ENCODE results near the gene TMUB1.

TMUB1 gene

GRCh38 chr7:151088856-151089699 lies 5.8 kb upstream of the TMUB1 start:
- no peak for TF ChIP-seq CTCF (IDR thresholded peaks at IDR 0.05; ENCODE audit: low read length, missing control alignments)
- peak; percentile 62 for DNase-seq (ENCODE audit: low read depth)
- H3K4me3 ChIP-seq (replicated peaks; ENCODE audit: low read depth, low read length), result peak overlapping the region; percentile 79

GRCh38 chr7:151088019-151088855 lies 4.9 kb upstream of the TMUB1 start:
- TF ChIP-seq CTCF (IDR thresholded peaks at IDR 0.05; ENCODE audit: low read length, missing control alignments), result no peak
- H3K4me3 ChIP-seq (replicated peaks; ENCODE audit: low read depth, low read length), result peak overlapping the region; percentile 79

DNA sequence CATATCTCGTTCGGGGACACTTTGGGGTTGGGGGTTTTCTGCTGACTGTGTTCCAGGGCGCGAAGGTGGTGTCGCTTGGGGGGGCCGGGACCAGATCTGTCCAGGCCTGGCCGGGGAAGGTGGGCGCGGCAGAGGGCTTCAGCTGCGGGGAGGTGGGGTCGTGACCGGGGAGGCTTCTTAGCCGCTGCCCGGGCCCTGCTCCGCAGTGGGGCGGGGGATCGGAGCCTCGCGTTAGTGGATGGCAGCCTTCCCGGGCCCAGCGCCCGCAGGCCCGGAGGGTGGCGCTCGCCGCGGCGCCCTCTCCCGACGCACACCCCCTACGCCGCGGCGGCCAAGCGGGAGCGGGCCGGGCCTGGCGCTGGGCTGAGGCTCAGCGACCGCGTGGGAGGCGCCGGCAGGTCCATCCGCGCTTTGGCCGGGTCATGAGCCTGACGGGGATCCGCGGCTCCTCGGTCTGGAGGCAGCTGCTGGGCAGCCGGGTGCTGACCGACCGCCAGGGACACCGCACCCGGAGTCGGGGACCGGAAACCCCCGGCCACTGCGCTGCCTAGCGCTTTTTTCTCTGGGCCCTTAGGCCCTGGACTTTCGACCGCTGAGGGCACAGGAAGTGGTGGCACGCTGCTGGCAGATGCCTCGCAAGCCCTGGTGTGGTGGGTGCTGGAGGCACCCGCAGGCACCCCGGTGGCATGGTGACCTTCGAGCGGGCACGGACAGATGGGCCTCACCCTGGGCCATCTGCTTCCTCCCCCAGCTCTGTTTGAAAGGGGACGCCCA lies 4.1 kb upstream of the TMUB1 start:
- peak; percentile 62 for DNase-seq (ENCODE audit: low read depth)
- H3K4me3 ChIP-seq (replicated peaks; ENCODE audit: low read depth, low read length), result peak overlapping the region; percentile 79
- no peak for TF ChIP-seq CTCF (IDR thresholded peaks at IDR 0.05; ENCODE audit: low read length, missing control alignments)

More at GRCh38 chr7:151088019-151088855, 4.9 kb upstream of the TMUB1 start:
- DNase-seq (ENCODE audit: low read depth), result no peak

DNA sequence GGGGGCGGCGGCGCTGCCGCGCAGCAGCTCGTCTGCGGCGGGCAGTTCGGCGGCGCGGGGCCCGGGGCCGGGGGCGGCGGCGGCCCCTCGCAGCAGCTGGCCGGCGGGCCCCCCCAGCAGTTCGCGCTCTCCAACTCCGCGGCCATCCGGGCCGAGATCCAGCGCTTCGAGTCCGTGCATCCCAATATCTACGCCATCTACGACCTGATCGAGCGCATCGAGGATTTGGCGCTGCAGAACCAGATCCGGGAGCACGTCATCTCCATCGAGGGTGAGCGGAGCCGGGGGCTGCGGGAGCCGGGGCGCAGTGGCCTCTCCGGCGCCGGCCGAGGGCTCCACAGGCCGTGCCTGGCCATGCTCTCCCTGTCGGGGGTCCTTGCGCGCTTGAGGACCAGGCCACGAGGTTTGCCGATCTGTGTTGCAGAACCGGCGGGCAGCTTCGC lies 3.5 kb upstream of the TMUB1 start:
- TF ChIP-seq CTCF (IDR thresholded peaks at IDR 0.05; ENCODE audit: low read length, missing control alignments), result no peak
- DNase-seq (ENCODE audit: low read depth), result no peak
- H3K4me3 ChIP-seq (replicated peaks; ENCODE audit: low read depth, low read length), result peak overlapping the region; percentile 79

DNA sequence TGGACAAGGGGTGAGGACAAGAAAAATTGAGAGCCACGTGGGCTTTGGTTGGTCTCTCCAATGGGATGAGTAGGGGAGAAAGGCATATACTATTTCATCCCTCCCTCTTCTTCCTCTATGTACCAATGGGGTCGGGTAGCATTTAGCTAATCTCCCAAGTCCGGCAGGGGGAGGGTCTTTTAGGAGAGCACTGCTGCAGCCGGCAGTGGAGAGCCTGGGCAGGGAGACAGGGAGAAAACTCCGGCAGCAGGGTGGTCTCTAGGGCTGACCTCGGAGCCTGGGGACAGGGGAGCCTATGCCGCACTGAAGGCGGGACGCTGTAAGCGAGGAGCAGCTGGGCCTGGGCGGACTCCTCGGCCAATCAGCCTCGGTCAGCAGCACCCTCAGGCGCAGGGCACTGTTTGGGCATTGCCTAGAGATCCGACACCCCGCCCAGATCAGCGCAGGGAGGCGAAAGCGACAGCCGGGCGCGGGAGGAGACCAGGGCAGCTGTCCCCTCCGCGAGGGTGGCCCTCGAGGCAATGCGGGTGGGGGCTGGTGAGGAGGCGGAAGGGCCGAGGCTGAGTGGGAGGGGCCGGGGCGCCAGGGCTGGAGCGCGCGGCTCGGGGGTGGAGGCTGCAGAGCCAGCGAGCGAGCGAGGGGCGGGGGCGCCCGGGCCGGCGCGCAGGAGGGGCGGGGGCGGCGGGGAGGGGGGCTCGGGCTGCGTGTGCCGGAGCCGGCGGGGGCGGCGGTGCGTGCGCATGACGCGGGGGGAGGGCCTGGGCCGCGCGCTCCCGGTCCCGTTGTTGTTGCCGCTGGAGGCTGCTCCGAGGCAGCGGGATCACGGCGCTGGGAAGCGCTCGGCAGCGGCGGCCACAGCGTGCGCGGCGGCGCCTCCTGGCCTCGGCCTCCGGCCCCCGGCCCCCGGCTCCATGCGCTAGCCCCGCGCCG lies 2.7 kb upstream of the TMUB1 start, which contains the start of gene AGAP3:
Gene AGAP3, plus strand, starts transcription at position 785 of the 930 bp plus-strand sequence. CDS start 267 bp downstream, outside the sequence.
- peak within 1 kb of the TSS; percentile 79 for H3K4me3 ChIP-seq (replicated peaks; ENCODE audit: low read depth, low read length)
- no peak for TF ChIP-seq CTCF (IDR thresholded peaks at IDR 0.05; ENCODE audit: low read length, missing control alignments)
- peak; percentile 70 for DNase-seq (ENCODE audit: low read depth)
